Neural cell (in vitro differentiated cells): ENCODE results near the gene TEX19.

Experiments used
- EP300 ChIP-seq: fragments of 450-650 bp; conservative IDR thresholded peaks from 2 replicates; pipeline ENCODE4 v1.6.1; 2014; ENCODE audit warnings: antibody characterized with exemption, mild to moderate bottlenecking, moderate library complexity; ENCODE audit not compliant: poor library complexity, severe bottlenecking
- EZH2 ChIP-seq: fragments of 200-600, 300-800 bp; shearing (Covaris generic), sonication (generic); IDR thresholded peaks from 2 replicates; pipeline ENCODE4 v1.6.1; 2014; ENCODE audit warnings: antibody characterized with exemption, low read length, borderline replicate concordance, mild to moderate bottlenecking; ENCODE audit not compliant: insufficient read depth, poor library complexity, severe bottlenecking
- TF ChIP-seq, protein P1 (sequence below): fragments of 450-650 bp; IDR thresholded peaks from 2 replicates; pipeline ENCODE4 v1.5.1; 2014; ENCODE audit warnings: antibody characterized with exemption, mild to moderate bottlenecking, moderate library complexity; ENCODE audit not compliant: poor library complexity, severe bottlenecking

GRCh38 chr17:82386881-82387704 lies 28.0 kb downstream of the TEX19 start:
- TF ChIP-seq EP300 (no peak), EZH2 (no peak)
- TF ChIP-seq, protein P1, sequence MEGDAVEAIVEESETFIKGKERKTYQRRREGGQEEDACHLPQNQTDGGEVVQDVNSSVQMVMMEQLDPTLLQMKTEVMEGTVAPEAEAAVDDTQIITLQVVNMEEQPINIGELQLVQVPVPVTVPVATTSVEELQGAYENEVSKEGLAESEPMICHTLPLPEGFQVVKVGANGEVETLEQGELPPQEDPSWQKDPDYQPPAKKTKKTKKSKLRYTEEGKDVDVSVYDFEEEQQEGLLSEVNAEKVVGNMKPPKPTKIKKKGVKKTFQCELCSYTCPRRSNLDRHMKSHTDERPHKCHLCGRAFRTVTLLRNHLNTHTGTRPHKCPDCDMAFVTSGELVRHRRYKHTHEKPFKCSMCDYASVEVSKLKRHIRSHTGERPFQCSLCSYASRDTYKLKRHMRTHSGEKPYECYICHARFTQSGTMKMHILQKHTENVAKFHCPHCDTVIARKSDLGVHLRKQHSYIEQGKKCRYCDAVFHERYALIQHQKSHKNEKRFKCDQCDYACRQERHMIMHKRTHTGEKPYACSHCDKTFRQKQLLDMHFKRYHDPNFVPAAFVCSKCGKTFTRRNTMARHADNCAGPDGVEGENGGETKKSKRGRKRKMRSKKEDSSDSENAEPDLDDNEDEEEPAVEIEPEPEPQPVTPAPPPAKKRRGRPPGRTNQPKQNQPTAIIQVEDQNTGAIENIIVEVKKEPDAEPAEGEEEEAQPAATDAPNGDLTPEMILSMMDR: no peak
